GM21381 (cell line): ENCODE results near the gene PRDM16.

Source experiments
- ATAC-seq: cut with Tn5 transposase; IDR thresholded peaks from one replicate; pipeline ENCODE4 v1.9.1; 2021; ENCODE audit warnings: mild to moderate bottlenecking, moderate library complexity; ENCODE audit not compliant: unreplicated experiment

The PRDM16 gene

DNA sequence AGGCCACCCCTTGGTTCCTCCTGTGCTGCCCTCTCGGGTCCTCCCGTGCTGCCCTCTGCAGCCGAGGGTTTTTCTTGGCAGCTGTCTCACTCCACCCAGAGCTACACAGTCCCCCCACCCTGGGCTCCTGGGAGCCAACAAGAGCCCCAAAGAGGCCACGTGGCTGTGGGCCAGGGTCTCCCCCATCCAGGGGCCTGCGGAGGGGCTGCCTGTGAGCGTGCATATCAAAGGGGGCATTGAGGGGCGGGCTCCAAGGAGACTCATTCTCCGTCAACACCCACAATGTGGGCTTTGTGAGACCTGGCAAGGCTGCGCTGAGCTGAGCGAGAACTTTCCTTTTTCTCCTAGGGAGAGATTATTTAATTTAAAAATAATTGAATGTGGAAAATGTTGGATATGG, 276.8 kb downstream of the PRDM16 start:
- ATAC-seq: no peak

DNA sequence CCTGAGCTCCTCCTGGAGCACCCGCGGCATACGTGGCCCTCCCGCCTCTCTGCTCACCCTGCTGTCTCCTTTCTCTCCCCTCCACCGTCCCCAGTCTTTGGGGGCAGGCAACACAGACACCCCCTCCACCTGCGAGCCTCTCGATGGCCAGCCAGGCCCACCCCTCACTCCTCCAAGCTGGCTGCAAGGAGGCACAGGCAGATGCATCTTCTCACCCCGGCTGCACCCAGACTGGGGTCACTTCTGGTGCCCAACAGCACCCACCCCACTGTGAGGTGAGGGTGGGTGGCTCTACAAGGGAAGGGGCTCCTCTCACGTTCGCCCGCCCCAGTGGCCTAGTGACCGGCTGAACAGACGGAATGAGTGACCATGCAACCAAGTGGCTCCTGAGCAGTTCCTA, 277.5 kb downstream of the PRDM16 start:
- ATAC-seq: no peak

DNA sequence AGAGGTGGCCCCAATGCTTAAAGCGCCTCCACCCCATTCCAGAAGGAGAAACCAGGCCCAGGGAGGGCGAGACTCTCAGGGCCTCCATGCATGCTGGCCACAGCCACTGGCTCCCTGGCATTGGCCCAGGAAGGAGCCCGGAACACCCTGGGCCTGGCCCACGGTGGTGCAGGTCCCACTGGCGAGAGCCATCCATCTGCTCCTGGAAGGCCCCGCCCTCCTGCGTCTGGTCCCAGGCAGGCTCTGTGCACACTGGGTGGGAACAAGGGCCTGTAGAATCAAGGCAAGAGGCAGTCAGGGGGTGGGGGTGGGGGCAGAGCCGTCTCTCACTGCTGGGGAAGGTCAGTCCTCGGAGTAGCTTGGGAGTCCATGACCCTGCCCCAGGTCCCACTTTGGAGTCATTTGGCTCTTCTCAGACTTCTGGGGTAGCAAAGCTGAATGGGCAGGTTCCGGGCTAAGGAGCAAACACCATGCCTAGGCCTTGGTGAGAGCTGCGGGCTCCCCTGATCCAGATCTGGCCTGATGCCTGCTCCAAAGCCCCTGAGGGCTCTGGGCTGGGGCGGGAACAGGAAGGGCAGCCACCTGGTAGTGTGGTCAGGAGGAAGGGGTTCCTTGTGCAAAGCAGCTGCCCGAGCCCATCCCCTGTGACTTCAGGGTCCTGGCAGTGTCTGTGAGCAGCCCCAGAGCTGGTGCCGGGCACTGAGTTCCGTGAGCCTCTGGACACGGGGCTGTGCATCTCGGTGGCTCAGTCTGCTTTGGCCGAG, 278.4 kb downstream of the PRDM16 start:
- no peak for ATAC-seq

GRCh38 chr1:3348196-3348865, 279.3 kb downstream of the PRDM16 start:
- no peak for ATAC-seq

GRCh38 chr1:3349161-3349967, 280.4 kb downstream of the PRDM16 start:
- no peak for ATAC-seq

DNA sequence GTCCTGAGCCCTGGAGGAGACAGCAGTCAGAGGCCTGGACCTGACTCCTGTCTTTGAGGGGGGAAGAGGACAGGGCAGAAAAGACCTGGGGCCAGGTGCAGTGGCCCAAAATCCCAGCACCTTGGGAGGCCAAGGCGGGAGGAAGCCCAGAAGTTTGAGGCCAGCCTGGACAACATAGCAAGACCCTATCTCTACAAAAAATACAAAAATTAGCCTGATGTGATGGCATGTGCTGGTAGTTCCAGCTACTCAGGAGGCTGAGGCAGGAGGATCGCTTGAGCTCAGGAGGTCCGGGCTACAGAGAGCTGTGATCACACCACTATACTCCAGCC, 280.9 kb downstream of the PRDM16 start:
- ATAC-seq: no peak

DNA sequence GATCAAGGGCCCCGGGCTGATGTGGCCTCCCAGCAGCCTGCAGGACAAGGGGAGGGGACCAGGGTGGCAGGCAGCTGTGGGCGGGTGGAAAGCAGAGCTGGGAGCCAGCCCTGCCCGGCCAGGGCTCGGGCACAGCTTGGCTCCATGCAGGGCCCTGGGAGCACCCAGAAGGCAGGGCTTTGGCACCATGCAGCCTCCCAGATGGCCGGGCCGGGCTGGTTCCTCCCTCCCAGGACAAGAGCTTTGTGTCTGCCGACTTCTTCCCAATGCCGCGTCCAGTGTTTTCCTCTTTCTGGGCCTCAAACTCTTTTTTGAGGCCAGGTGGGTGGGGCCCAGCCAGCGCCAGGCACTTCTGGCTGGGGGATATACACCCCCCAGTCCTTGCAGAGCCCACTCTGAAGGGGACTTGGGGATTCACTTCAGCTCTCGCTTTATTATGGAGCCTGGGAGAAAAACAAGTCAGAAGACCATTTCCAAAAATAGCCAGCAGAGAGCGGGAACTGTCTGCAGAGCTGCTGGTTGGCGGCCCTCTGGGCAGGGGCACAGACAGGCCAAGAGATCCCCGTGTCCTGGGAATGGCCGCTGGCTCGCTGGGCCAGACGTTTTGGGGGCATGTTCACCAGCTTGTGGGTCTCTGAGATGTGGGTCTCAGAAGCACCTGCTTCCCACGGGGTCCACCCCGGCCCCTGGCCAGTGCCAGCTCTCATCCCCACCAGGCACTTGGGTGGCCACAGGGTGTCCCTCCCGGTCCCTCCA, 281.7 kb downstream of the PRDM16 start:
- no peak for ATAC-seq

GRCh38 chr1:3351449-3352298, 282.7 kb downstream of the PRDM16 start:
- no peak for ATAC-seq

GRCh38 chr1:3352299-3352951, 283.4 kb downstream of the PRDM16 start:
- ATAC-seq: no peak

- no peak for ATAC-seq
These were observed 283.9 kb downstream of the PRDM16 start for GRCh38 chr1:3352952-3353331.

DNA sequence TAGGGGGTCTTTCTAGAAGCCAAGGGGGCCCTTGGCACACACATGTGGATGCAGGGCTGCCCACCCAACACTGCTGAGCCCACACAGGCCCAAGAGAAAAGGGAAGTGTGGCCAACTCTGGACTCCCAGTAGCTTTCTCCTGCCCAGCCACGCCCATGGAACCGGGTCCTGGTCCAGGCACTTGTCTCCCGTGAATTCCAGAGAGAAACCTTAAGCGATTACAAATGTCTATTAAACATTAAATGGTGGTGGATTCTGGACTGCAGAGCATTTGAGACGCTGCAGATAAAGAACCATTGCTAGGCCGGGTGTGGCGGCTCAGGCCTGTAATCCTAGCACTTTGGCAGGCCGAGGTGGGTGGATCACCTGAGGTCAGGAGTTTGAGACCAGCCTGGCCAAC, 284.9 kb downstream of the PRDM16 start:
- ATAC-seq: no peak

GRCh38 chr1:3355089-3355488, 286.1 kb downstream of the PRDM16 start:
- ATAC-seq: no peak

DNA sequence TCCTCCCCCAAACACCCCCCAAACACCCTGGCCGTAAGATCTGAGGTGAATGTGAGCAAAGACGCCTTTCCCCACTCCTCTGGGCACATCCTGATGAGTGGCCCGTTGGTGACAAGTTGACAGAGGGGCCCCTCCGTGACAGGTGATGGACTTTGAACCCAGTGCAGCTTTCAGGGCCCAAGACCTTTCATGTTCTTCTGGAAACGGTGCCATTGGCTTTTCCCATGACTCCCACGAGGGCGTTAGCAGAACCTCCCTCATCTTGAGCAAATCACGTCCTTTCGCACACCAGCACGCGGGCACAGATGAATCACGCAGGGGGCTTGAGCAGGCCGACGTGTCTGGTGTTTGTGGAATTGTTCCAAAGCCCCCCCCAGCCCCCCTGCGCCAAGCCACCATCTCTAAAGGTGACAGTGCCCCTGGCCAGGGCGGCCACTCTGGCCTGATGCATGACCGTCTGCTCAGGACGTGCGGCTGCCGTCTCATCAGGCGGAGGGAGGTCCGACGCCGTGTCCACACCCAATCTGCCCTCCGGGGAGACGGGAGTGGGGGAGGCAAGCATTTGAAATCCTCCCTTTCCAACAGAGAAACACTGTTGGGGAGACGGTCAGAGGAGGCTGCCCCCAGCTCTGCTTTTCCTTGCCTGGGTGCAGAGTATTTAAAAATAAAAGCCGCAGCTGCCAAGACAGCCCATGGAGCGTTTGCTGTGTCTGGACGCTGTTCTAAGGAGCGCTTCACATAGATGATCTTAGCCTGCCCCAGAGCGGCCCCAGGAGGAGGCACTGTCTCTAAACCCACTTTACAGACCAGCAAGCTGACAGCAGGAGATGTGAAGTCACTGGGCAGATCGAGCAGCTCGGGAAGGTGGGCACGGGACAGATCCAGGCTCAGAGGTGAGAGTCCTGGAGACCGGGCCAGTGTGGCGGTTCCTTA, 287.2 kb downstream of the PRDM16 start:
- no peak for ATAC-seq

- ATAC-seq: no peak
These were observed 287.9 kb downstream of the PRDM16 start for GRCh38 chr1:3356827-3357460.

- ATAC-seq: no peak
These were observed 288.7 kb downstream of the PRDM16 start for GRCh38 chr1:3357526-3358297.

GRCh38 chr1:3359351-3359750, 290.3 kb downstream of the PRDM16 start:
- ATAC-seq: no peak

GRCh38 chr1:3359756-3360440, 290.9 kb downstream of the PRDM16 start:
- no peak for ATAC-seq
